B cell (primary cell): ENCODE measurements around the gene BRINP3. TPM values are rescaled to one million over a fixed set of nuclear protein-coding genes. Genes with fewer than 3 reads are reported as not detected.

Source experiments
- ATAC-seq: fragments of 200-7000 bp; cut with Tn5 transposase; one replicate; pipeline ENCODE4 v1.10.0; 2021; ENCODE audit warnings: low read depth, mild to moderate bottlenecking, moderate number of reproducible peaks, moderate library complexity
- CTCF ChIA-PET: fragments of 350-600 bp; sonication (Branson Sonifier 250); formaldehyde crosslinking; loops from one replicate; lab custom pipeline; 2021; ENCODE audit warnings: antibody characterized with exemption, inconsistent platforms; lab: Charles Lee
- POLR2A ChIA-PET: fragments of 350-600 bp; sonication (Branson Sonifier 250); formaldehyde crosslinking; loops from one replicate; lab custom pipeline; 2021; ENCODE audit warnings: antibody characterized with exemption; lab: Charles Lee
- DNase-seq: peaks from one replicate; pipeline ENCODE4 v3.0.0; 2013
- H2AFZ ChIP-seq: 2 replicates; pipeline ENCODE4 v1.6.1; 2012; ENCODE audit warnings: mild to moderate bottlenecking, low read depth, low read length; ENCODE audit not compliant: insufficient read depth, poor library complexity, severe bottlenecking
- H3K27ac ChIP-seq, 2 donors: 1 replicate in 1 of 2; 2 replicates in 1 of 2; pipeline ENCODE4 v1.5.1; 2012 to 2013; ENCODE audit warnings: low read length in 2 of 2, mild to moderate bottlenecking in 2 of 2, moderate library complexity in 1 of 2
- H3K27me3 ChIP-seq, 4 experiments: fragments of 200-600 bp in 1 of 4; sonication (generic) in 1 of 4; replicated peaks in 1 of 4; 1 replicate in 2 of 4; 2 replicates in 2 of 4; pipeline versions ENCODE4 v1.6.1 to v1.7.0; 2013 to 2016; ENCODE audit warnings: low read length in 3 of 4, mild to moderate bottlenecking in 2 of 4, mixed read lengths in 1 of 4, moderate library complexity in 1 of 4; ENCODE audit not compliant: insufficient read depth in 4 of 4, control insufficient read depth in 3 of 4; ENCODE audit errors: control extremely low read depth in 1 of 4
- H3K36me3 ChIP-seq, 2 experiments: replicated peaks in 1 of 2; 1 replicate in 1 of 2; 2 replicates in 1 of 2; pipeline versions ENCODE4 v1.6.1 to v1.7.1; 2013; ENCODE audit warnings: low read length in 1 of 2; ENCODE audit not compliant: insufficient read depth in 2 of 2, control insufficient read depth in 1 of 2; ENCODE audit errors: control extremely low read depth in 1 of 2, extremely low read depth in 1 of 2
- H3K4me1 ChIP-seq, 2 donors: fragments of 200-600 bp in 1 of 2; sonication (generic) in 1 of 2; 1 replicate in 1 of 2; 2 replicates in 1 of 2; pipeline versions ENCODE4 v1.5.1 to v1.6.1; 2013 to 2017; ENCODE audit warnings: low read length in 2 of 2; ENCODE audit not compliant: control insufficient read depth in 2 of 2, insufficient read depth in 2 of 2
- H3K4me2 ChIP-seq: replicated peaks from 2 replicates; pipeline ENCODE3; 2012; ENCODE audit warnings: mild to moderate bottlenecking, low read depth, low read length; ENCODE audit not compliant: poor library complexity, severe bottlenecking
- H3K4me3 ChIP-seq, 5 experiments: fragments of 200-600 bp in 1 of 5; sonication (generic) in 1 of 5; 1 replicate in 3 of 5; 2 replicates in 2 of 5; pipeline versions ENCODE4 v1.5.1 to v1.7.0; 2011 to 2016; ENCODE audit warnings: low read length in 4 of 5, mild to moderate bottlenecking in 4 of 5, low read depth in 2 of 5, control low read depth in 1 of 5, moderate library complexity in 1 of 5; ENCODE audit not compliant: insufficient read depth in 1 of 5; ENCODE audit errors: control extremely low read depth in 1 of 5, extremely low read depth in 1 of 5
- H3K79me2 ChIP-seq: fragments of 200-600 bp; sonication (generic); one replicate; pipeline ENCODE4 v1.6.0; 2016; ENCODE audit warnings: low read length; ENCODE audit not compliant: control insufficient read depth, insufficient read depth
- H3K9ac ChIP-seq: fragments of 200-600 bp; sonication (generic); 2 replicates; pipeline ENCODE4 v1.6.1; 2017; ENCODE audit warnings: mild to moderate bottlenecking, low read length, moderate library complexity
- H3K9me3 ChIP-seq, 3 donors: one replicate each; pipeline versions ENCODE4 v1.6.1 to v1.7.1; 2013; ENCODE audit warnings: low read length in 2 of 3; ENCODE audit not compliant: control insufficient read depth in 2 of 3, insufficient read depth in 1 of 3; ENCODE audit errors: control extremely low read depth in 1 of 3
- H4K20me1 ChIP-seq: 2 replicates; pipeline ENCODE4 v1.6.0; 2012; ENCODE audit warnings: mild to moderate bottlenecking, low read length; ENCODE audit not compliant: insufficient read depth, control insufficient read depth, poor library complexity, severe bottlenecking
- H3K27ac Mint-ChIP-seq: one replicate; pipeline ENCODE4 v1.8.0; 2021; ENCODE audit warnings: mixed read lengths
- H3K27me3 Mint-ChIP-seq: one replicate; pipeline ENCODE4 v1.8.0; 2021; ENCODE audit warnings: mixed read lengths
- H3K4me1 Mint-ChIP-seq: one replicate; pipeline ENCODE4 v1.8.0; 2021; ENCODE audit warnings: mixed read lengths
- H3K4me3 Mint-ChIP-seq: one replicate; pipeline ENCODE4 v1.8.0; 2021; ENCODE audit warnings: mixed read lengths
- H3K9me3 Mint-ChIP-seq: one replicate; pipeline ENCODE4 v1.8.0; 2022; ENCODE audit warnings: mixed read lengths; ENCODE audit not compliant: insufficient read depth
- CTCF ChIP-seq: fragments of 200-600 bp; IDR thresholded peaks from one replicate; pipeline ENCODE4 v1.8.0; 2022; ENCODE audit warnings: antibody characterized with exemption, mild to moderate bottlenecking
- EZH2 ChIP-seq: IDR thresholded peaks from 2 replicates; pipeline ENCODE4 v1.6.1; 2012; ENCODE audit warnings: borderline replicate concordance, low read depth, mild to moderate bottlenecking, moderate library complexity, low read length; ENCODE audit not compliant: insufficient read depth, poor library complexity, severe bottlenecking
- WGBS: methylation state at CpG from one replicate; pipeline ENCODE4 v1.1.5; 2013; ENCODE audit warnings: missing lambda C conversion rate; ENCODE audit not compliant: insufficient coverage; 5-methylcytosine and 5-hydroxymethylcytosine counted together
- intact Hi-C: fragments of 100-400 bp; cut with micrococcal nuclease; formaldehyde crosslinking; loops from one replicate; pipeline ENCODE4 v1.10.0; 2022
- polyA plus RNA-seq: library from polyadenylated mRNA; depleted of rRNA; stranded (reverse); fragments of >200 nt; gene quantifications from 2 replicates; pipeline ENCODE4 v1.2.3, GENCODE V29; 2012
- total RNA-seq, 2 donors: library from RNA; stranded (reverse); fragments of 120-200 nt in 1 of 2; gene quantifications; 1 replicate in 1 of 2; 2 replicates in 1 of 2; pipeline versions ENCODE4 v1.2.3 to v1.2.4, GENCODE V29; 2013 to 2022

The BRINP3 gene
- total and polyA plus RNA-seq, 2 donors (not counting 1 experiment from before 2014, with no cell fraction given) = not detected

GRCh38 chr1:190159146-190159545, 318.5 kb downstream of the BRINP3 start:
- H3K36me3 ChIP-seq = no peaks in the 10 kb centered on the region
- WGBS = no CpG with 5 or more reads among the region's 2 CpGs
- no peak overlapping the region for H3K4me2 ChIP-seq
- no peak overlapping the region for H2AFZ ChIP-seq
- no peak overlapping the region for H3K9ac ChIP-seq
- no peak overlapping the region for H3K4me3 ChIP-seq
- intact Hi-C loops = no loop called here
- Mint-ChIP-seq H3K4me3 (no peak overlapping the region), H3K4me1 (no peaks in the 10 kb centered on the region), H3K27me3 (no peaks in the 10 kb centered on the region), H3K27ac (no peak overlapping the region), H3K9me3 (peaks cover 3% of the 10 kb centered on the region)
- no peaks in the 10 kb centered on the region for H3K27me3 ChIP-seq
- no peak for TF ChIP-seq EZH2
- no peak for TF ChIP-seq CTCF
- DNase-seq (no peak), ATAC-seq (no peak)
- no peaks in the 10 kb centered on the region for H3K79me2 ChIP-seq
- no peak overlapping the region for H3K27ac ChIP-seq
- ChIA-PET POLR2A (no interaction called here), CTCF (no interaction called here)
- no peaks in the 10 kb centered on the region for H3K9me3 ChIP-seq
- no peaks in the 10 kb centered on the region for H4K20me1 ChIP-seq
- H3K4me1 ChIP-seq = no peaks in the 10 kb centered on the region

- H3K36me3 ChIP-seq = no peaks in the 10 kb centered on the region
- no peak overlapping the region for H3K4me2 ChIP-seq
- no peak overlapping the region for H3K4me3 ChIP-seq
- H3K27ac ChIP-seq = no peak overlapping the region
- no peaks in the 10 kb centered on the region for H3K27me3 ChIP-seq
- no peak for TF ChIP-seq EZH2
- no peak for TF ChIP-seq CTCF
- H3K4me1 ChIP-seq = no peaks in the 10 kb centered on the region
- H3K27ac Mint-ChIP-seq = no peak overlapping the region
- no peaks in the 10 kb centered on the region for H4K20me1 ChIP-seq
- ChIA-PET POLR2A (no interaction called here), CTCF (no interaction called here)
- H3K27me3 Mint-ChIP-seq = no peaks in the 10 kb centered on the region
- no peak overlapping the region for H2AFZ ChIP-seq
- no peak for ATAC-seq
- 70% methylated on average over 2 of the region's 2 CpGs for WGBS
- no peak overlapping the region for H3K9ac ChIP-seq
- no peaks in the 10 kb centered on the region for H3K4me1 Mint-ChIP-seq
- H3K9me3 Mint-ChIP-seq = peaks cover 3% of the 10 kb centered on the region
- H3K79me2 ChIP-seq = no peaks in the 10 kb centered on the region
- H3K9me3 ChIP-seq = no peaks in the 10 kb centered on the region
- no peak for DNase-seq
- intact Hi-C loops = no loop called here
- no peak overlapping the region for H3K4me3 Mint-ChIP-seq
These were observed 322.9 kb downstream of the BRINP3 start for GRCh38 chr1:190154744-190155143.
